CD4-positive, alpha-beta T cell treated with Interferon alpha-2 for 1 hour (primary cell): ENCODE results near the gene RELN.
"Not testable (repeated sequence)": the region's sequence is repeated elsewhere in the genome, so short reads cannot be mapped to it uniquely, and the experiment has no call there.

Experiments
- DNase-seq, 2 donors: peaks; one replicate each; pipeline ENCODE4 v3.0.0-alpha.2; 2020 to 2022

The RELN gene

GRCh38 chr7:103940382-103941268, 48.8 kb downstream of the RELN start:
- DNase-seq = no peak

GRCh38 chr7:103937680-103938079, 51.8 kb downstream of the RELN start:
- no peak for DNase-seq

GRCh38 chr7:103936558-103936957, 52.9 kb downstream of the RELN start:
- no peak for DNase-seq

GRCh38 chr7:103934508-103934907, 55.0 kb downstream of the RELN start:
- no peak for DNase-seq

- DNase-seq = no peak
Observed at GRCh38 chr7:103932389-103932788, 57.1 kb downstream of the RELN start.

GRCh38 chr7:103929901-103930311, 59.6 kb downstream of the RELN start:
- DNase-seq = no peak

- no peak for DNase-seq
Observed at GRCh38 chr7:103928581-103928980, 60.9 kb downstream of the RELN start.

- no peak for DNase-seq
Observed at GRCh38 chr7:103924184-103924583, 65.3 kb downstream of the RELN start.

GRCh38 chr7:103922407-103922806, 67.1 kb downstream of the RELN start:
- DNase-seq = no peak

GRCh38 chr7:103921692-103922091, 67.8 kb downstream of the RELN start:
- DNase-seq = no peak

GRCh38 chr7:103919272-103919868, 70.1 kb downstream of the RELN start:
- DNase-seq = no peak

GRCh38 chr7:103918631-103919271, 70.7 kb downstream of the RELN start:
- DNase-seq = no peak

GRCh38 chr7:103915680-103916357, 73.6 kb downstream of the RELN start:
- DNase-seq = no peak

GRCh38 chr7:103914147-103914899, 75.1 kb downstream of the RELN start:
- no peak for DNase-seq

- DNase-seq = no peak
Observed at GRCh38 chr7:103912891-103913605, 76.4 kb downstream of the RELN start.

- DNase-seq = not testable (repeated sequence)
Observed at GRCh38 chr7:103911015-103911414, 78.4 kb downstream of the RELN start.

- DNase-seq = no peak
Observed at GRCh38 chr7:103905997-103906396, 83.5 kb downstream of the RELN start.

GRCh38 chr7:103902917-103903316, 86.5 kb downstream of the RELN start:
- no peak for DNase-seq

GRCh38 chr7:103896826-103897225, 92.6 kb downstream of the RELN start:
- DNase-seq = not testable (repeated sequence)

- DNase-seq = no peak
Observed at GRCh38 chr7:103894656-103895596, 94.5 kb downstream of the RELN start.

GRCh38 chr7:103893350-103893749, 96.1 kb downstream of the RELN start:
- DNase-seq = no peak
